Measurements from ENCODE around the gene ADGRG2.

GRCh38 chrX:19107035-19107434, 15.2 kb downstream of the ADGRG2 start:
- TF ChIP-seq CTCF (IDR thresholded peaks at IDR 0.05) (no peak), POLR2A (IDR thresholded peaks at IDR 0.05) (no peak)
